Natural killer cell (primary cell): ENCODE measurements around the gene CLINT1. TPM values are rescaled to one million over a fixed set of nuclear protein-coding genes. Genes with fewer than 3 reads are reported as not detected.

ENCODE experiments used
- ATAC-seq, 3 donors: fragments of 150-1000 bp in 2 of 3; fragments of 200-7000 bp in 1 of 3; cut with Tn5 transposase; 1 replicate in 1 of 3; 2 replicates in 2 of 3; pipeline ENCODE4 v1.10.0; 2021; ENCODE audit warnings: mild to moderate bottlenecking in 2 of 3, moderate library complexity in 2 of 3
- DNase-seq, 2 donors: peaks; one replicate each; pipeline versions ENCODE4 v3.0.0 to v3.0.0-alpha.2; 2013 to 2021; ENCODE audit warnings: mixed read lengths in 1 of 2
- H3K27ac ChIP-seq: one replicate; pipeline ENCODE4 v1.5.1; 2013; ENCODE audit warnings: mild to moderate bottlenecking, low read length
- H3K27me3 ChIP-seq: one replicate; pipeline ENCODE4 v1.6.1; 2013; ENCODE audit warnings: low read length; ENCODE audit not compliant: control insufficient read depth, insufficient read depth
- H3K36me3 ChIP-seq: one replicate; pipeline ENCODE4 v1.6.1; 2013; ENCODE audit warnings: low read length; ENCODE audit not compliant: control insufficient read depth, insufficient read depth
- H3K4me1 ChIP-seq: one replicate; pipeline ENCODE4 v1.6.1; 2013; ENCODE audit warnings: low read length; ENCODE audit not compliant: control insufficient read depth, insufficient read depth
- H3K4me3 ChIP-seq: one replicate; pipeline ENCODE4 v1.5.1; 2013; ENCODE audit warnings: low read length
- H3K9me3 ChIP-seq: one replicate; pipeline ENCODE4 v1.6.1; 2013; ENCODE audit warnings: low read length; ENCODE audit not compliant: control insufficient read depth, insufficient read depth
- H3K27ac Mint-ChIP-seq, 2 donors: one replicate each; pipeline ENCODE4 v1.8.0; 2022; ENCODE audit warnings: mild to moderate bottlenecking in 2 of 2, mixed read lengths in 2 of 2, moderate library complexity in 1 of 2
- H3K27me3 Mint-ChIP-seq, 2 donors: one replicate each; pipeline ENCODE4 v1.8.0; 2022; ENCODE audit warnings: low read depth in 2 of 2, mixed read lengths in 2 of 2
- H3K36me3 Mint-ChIP-seq: one replicate; pipeline ENCODE4 v1.8.0; 2022; ENCODE audit warnings: mixed read lengths
- H3K4me1 Mint-ChIP-seq, 2 donors: one replicate each; pipeline ENCODE4 v1.8.0; 2022; ENCODE audit warnings: mixed read lengths in 2 of 2
- H3K4me3 Mint-ChIP-seq: one replicate; pipeline ENCODE4 v1.8.0; 2022; ENCODE audit warnings: mild to moderate bottlenecking, moderate library complexity, mixed read lengths
- H3K9me3 Mint-ChIP-seq, 2 donors: one replicate each; pipeline ENCODE4 v1.8.0; 2022; ENCODE audit warnings: mixed read lengths in 2 of 2
- WGBS: methylation state at CpG from one replicate; pipeline ENCODE4 v1.1.7; 2013; ENCODE audit warnings: missing lambda C conversion rate; ENCODE audit not compliant: insufficient coverage; 5-methylcytosine and 5-hydroxymethylcytosine counted together
- intact Hi-C: fragments of 100-400 bp; cut with micrococcal nuclease; formaldehyde crosslinking; loops from one replicate; pipeline ENCODE4 v1.14.2; 2022
- total RNA-seq, 4 donors: library from RNA; stranded (reverse); fragments of 120-200 nt in 1 of 4; gene quantifications; one replicate each; pipeline versions ENCODE4 v1.2.3 to v1.2.4, GENCODE V29; 2013 to 2022
- TF ChIP-seq, protein P1 (sequence below): fragments of 200-600 bp; IDR thresholded peaks from one replicate; pipeline ENCODE4 v1.8.0; 2022; ENCODE audit warnings: antibody characterized with exemption

CLINT1 gene
- total RNA-seq, 3 donors from 2014 or later (not counting 1 experiment from before 2014, with no cell fraction given) = 111 to 156 (median 132) TPM

DNA sequence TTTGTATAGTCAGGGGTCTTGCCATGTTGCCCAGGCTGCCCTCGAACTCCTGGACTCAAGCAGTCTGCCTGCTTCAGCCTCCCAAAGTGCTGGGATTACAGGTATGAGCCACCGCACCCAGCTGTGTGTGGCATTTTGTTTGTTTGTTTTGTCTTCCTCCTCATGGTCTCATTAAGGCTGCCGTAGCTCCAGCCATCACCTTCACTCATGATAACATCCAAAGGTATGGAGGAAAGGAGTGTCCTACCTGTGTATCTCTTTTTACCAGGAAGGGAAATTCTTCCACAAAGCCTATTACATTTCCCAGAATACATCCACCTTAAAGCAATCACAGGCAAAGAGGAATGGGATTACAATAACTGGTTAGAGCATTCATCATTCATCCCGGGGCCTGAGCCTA, 88.3 kb downstream of the CLINT1 start:
- WGBS = 93% methylated on average over 3 of the region's 4 CpGs
- Mint-ChIP-seq H3K27me3 (peaks cover 5 to 9% of the 10 kb centered on the region in 2 donors), H3K9me3 (no peaks in the 10 kb centered on the region), H3K36me3 (no peaks in the 10 kb centered on the region), H3K4me1 (no peaks in the 10 kb centered on the region), H3K4me3 (no peak overlapping the region), H3K27ac (no peak overlapping the region)
- H3K4me1 ChIP-seq = no peaks in the 10 kb centered on the region
- ATAC-seq (no peak), DNase-seq (no peak)
- no peaks in the 10 kb centered on the region for H3K27me3 ChIP-seq
- intact Hi-C loops = no loop called here
- no peak overlapping the region for H3K4me3 ChIP-seq
- H3K9me3 ChIP-seq = no peaks in the 10 kb centered on the region
- TF ChIP-seq, protein P1, sequence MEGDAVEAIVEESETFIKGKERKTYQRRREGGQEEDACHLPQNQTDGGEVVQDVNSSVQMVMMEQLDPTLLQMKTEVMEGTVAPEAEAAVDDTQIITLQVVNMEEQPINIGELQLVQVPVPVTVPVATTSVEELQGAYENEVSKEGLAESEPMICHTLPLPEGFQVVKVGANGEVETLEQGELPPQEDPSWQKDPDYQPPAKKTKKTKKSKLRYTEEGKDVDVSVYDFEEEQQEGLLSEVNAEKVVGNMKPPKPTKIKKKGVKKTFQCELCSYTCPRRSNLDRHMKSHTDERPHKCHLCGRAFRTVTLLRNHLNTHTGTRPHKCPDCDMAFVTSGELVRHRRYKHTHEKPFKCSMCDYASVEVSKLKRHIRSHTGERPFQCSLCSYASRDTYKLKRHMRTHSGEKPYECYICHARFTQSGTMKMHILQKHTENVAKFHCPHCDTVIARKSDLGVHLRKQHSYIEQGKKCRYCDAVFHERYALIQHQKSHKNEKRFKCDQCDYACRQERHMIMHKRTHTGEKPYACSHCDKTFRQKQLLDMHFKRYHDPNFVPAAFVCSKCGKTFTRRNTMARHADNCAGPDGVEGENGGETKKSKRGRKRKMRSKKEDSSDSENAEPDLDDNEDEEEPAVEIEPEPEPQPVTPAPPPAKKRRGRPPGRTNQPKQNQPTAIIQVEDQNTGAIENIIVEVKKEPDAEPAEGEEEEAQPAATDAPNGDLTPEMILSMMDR = no peak
- H3K36me3 ChIP-seq = no peaks in the 10 kb centered on the region
- no peak overlapping the region for H3K27ac ChIP-seq

DNA sequence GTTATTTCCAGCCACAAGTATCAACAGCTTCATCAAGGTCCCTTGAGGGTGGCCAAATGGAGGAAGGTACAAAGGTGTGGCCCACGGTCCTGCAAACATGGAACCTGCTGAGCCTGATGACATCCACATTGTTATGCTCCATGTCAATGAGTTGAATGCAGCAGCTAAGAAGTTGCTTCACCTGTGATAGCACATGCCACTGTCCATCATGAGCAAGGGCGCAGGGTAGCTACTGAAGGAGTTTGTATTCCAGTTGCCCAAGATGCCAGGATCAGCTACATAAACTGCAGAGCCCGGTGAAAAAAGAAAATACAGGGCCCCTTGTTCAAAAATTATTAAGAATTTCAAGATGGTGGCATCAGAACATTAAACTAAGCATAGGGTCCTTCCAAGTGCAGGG, 91.3 kb downstream of the CLINT1 start:
- no peak overlapping the region for H3K4me3 ChIP-seq
- Mint-ChIP-seq H3K27ac (no peak overlapping the region), H3K36me3 (no peaks in the 10 kb centered on the region), H3K27me3 (no peaks in the 10 kb centered on the region), H3K9me3 (no peaks in the 10 kb centered on the region), H3K4me1 (no peaks in the 10 kb centered on the region), H3K4me3 (no peak overlapping the region)
- 79% methylated on average over 3 of the region's 3 CpGs for WGBS
- H3K4me1 ChIP-seq = no peaks in the 10 kb centered on the region
- TF ChIP-seq, protein P1 = no peak
- ATAC-seq (no peak), DNase-seq (no peak)
- no peaks in the 10 kb centered on the region for H3K36me3 ChIP-seq
- intact Hi-C loops = no loop called here
- no peak overlapping the region for H3K27ac ChIP-seq
- H3K9me3 ChIP-seq = no peaks in the 10 kb centered on the region
- H3K27me3 ChIP-seq = no peaks in the 10 kb centered on the region

DNA sequence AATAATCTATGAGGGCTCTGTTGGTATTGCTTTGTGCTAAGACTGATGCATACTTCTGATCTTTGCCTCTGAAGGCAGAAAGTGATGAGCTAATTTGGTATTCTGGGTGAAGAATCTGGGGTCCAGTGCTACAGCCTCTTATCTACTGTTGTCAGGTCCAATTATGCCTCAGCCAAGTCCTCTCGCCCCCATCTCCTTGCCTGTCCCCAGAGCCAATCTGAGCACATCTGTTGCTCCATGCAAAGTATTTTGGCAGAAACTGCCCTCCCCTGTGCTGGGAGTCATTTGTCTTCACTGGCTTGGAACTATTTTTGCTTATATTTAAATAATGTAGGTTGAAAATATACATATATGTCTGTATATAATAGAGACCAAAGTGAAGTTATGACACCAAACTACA, 92.0 kb downstream of the CLINT1 start:
- Histone ChIP-seq H3K27ac (no peak overlapping the region), H3K36me3 (no peaks in the 10 kb centered on the region), H3K9me3 (no peaks in the 10 kb centered on the region), H3K4me1 (no peaks in the 10 kb centered on the region), H3K4me3 (no peak overlapping the region), H3K27me3 (no peaks in the 10 kb centered on the region)
- Mint-ChIP-seq H3K27ac (no peak overlapping the region), H3K9me3 (no peaks in the 10 kb centered on the region), H3K4me1 (no peaks in the 10 kb centered on the region), H3K4me3 (no peak overlapping the region), H3K36me3 (no peaks in the 10 kb centered on the region), H3K27me3 (no peaks in the 10 kb centered on the region)
- WGBS = 100% methylated on average over 1 of the region's 1 CpG
- ATAC-seq = no peak
- intact Hi-C loops = no loop called here
- TF ChIP-seq, protein P1 = no peak
- DNase-seq = no peak

DNA sequence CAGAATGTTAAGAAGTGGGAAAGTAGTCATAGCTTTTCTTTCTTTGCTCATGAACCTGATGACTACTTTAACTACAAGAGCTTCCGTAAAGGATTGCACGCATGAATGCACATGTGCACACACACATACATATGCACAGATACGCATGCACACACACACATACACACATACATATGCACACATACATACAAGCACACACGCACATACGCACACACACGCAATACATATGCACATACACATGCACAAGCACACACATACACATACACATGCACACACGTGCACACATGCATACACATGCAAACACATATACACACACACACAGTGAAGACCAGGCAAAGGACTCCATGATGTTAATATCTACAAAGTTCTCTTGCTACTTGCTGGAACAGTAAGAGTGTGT, 92.5 kb downstream of the CLINT1 start:
- no peaks in the 10 kb centered on the region for H3K9me3 Mint-ChIP-seq
- Histone ChIP-seq H3K36me3 (no peaks in the 10 kb centered on the region), H3K4me3 (no peak overlapping the region), H3K9me3 (no peaks in the 10 kb centered on the region), H3K27me3 (no peaks in the 10 kb centered on the region), H3K4me1 (no peaks in the 10 kb centered on the region), H3K27ac (no peak overlapping the region)
- H3K27ac Mint-ChIP-seq = no peak overlapping the region
- H3K36me3 Mint-ChIP-seq = no peaks in the 10 kb centered on the region
- intact Hi-C loops = no loop called here
- H3K27me3 Mint-ChIP-seq = no peaks in the 10 kb centered on the region
- ATAC-seq (no peak), DNase-seq (no peak)
- TF ChIP-seq, protein P1 = no peak
- H3K4me3 Mint-ChIP-seq = no peak overlapping the region
- WGBS = 91% methylated on average over 7 of the region's 7 CpGs
- no peaks in the 10 kb centered on the region for H3K4me1 Mint-ChIP-seq
